Upper lobe of right lung (tissue), 1 donor: Measurements from ENCODE around the gene PKP4. TPM values are rescaled to one million over a fixed set of nuclear protein-coding genes. Genes with fewer than 3 reads are reported as not detected.

Experiments
- ATAC-seq: fragments of 200-7000 bp; cut with Tn5 transposase; one replicate; pipeline ENCODE4 v1.9.1; 2020; ENCODE audit warnings: mild to moderate bottlenecking, moderate library complexity
- DNase-seq: peaks from one replicate; pipeline ENCODE4 v3.0.0-alpha.2; 2020
- H3K27ac ChIP-seq: fragments of 200-600 bp; one replicate; pipeline ENCODE4 v1.8.0; 2022
- H3K27me3 ChIP-seq: fragments of 200-600 bp; one replicate; pipeline ENCODE4 v1.8.0; 2022; ENCODE audit warnings: mild to moderate bottlenecking
- H3K36me3 ChIP-seq: fragments of 200-600 bp; one replicate; pipeline ENCODE4 v1.8.0; 2022
- H3K4me1 ChIP-seq: fragments of 200-600 bp; one replicate; pipeline ENCODE4 v1.8.0; 2022
- H3K4me3 ChIP-seq: fragments of 200-600 bp; one replicate; pipeline ENCODE4 v1.8.0; 2022; ENCODE audit warnings: mild to moderate bottlenecking
- H3K9me3 ChIP-seq: fragments of 200-600 bp; one replicate; pipeline ENCODE4 v1.8.0; 2022
- intact Hi-C: fragments of 100-400 bp; cut with DNase I; formaldehyde crosslinking; loops from one replicate; pipeline ENCODE4 v1.11.0; 2022
- total RNA-seq: library from RNA; stranded (reverse); fragmentation: NEBNext Ultra II Directional; extraction: Animal tissue kit (Norgen Biotek cat#: 25700); gene quantifications from one replicate; pipeline ENCODE4 v1.2.1, GENCODE V29; 2021
- TF ChIP-seq, protein P1 (sequence below): fragments of 200-600 bp; IDR thresholded peaks from one replicate; pipeline ENCODE4 v1.8.0; 2022; ENCODE audit warnings: antibody characterized with exemption
- donor health status: DM: no; HTN: yes; CAD: no; lungs with severe emphysema.

Gene PKP4
- total RNA-seq, 1 donor from 2014 or later, result 74.7 TPM

DNA sequence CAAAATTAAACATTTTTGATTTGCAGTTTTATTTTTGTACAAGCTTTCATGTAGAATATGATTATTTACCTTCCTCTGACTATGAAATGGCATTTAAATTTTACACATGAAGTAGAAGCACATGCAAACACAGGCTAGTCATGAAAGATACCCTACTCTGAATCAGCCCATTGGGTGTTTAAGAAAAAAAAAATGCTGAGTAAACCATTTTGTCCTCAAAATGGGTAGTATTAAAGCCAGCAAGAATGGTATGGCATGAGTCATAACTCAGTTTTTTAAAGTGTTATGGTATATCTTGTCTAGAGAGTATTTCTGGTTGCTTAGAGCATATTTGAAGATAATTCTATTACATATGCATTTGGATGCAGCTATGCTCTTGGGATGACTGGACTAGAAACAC lies 55.0 kb downstream of the PKP4 start:
- ATAC-seq (no peak), DNase-seq (no peak)
- peaks cover 8% of the 10 kb centered on the region for H3K4me1 ChIP-seq
- H3K36me3 ChIP-seq, result no peaks in the 10 kb centered on the region
- H3K9me3 ChIP-seq, result no peaks in the 10 kb centered on the region
- TF ChIP-seq, protein P1, sequence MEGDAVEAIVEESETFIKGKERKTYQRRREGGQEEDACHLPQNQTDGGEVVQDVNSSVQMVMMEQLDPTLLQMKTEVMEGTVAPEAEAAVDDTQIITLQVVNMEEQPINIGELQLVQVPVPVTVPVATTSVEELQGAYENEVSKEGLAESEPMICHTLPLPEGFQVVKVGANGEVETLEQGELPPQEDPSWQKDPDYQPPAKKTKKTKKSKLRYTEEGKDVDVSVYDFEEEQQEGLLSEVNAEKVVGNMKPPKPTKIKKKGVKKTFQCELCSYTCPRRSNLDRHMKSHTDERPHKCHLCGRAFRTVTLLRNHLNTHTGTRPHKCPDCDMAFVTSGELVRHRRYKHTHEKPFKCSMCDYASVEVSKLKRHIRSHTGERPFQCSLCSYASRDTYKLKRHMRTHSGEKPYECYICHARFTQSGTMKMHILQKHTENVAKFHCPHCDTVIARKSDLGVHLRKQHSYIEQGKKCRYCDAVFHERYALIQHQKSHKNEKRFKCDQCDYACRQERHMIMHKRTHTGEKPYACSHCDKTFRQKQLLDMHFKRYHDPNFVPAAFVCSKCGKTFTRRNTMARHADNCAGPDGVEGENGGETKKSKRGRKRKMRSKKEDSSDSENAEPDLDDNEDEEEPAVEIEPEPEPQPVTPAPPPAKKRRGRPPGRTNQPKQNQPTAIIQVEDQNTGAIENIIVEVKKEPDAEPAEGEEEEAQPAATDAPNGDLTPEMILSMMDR, result no peak
- no peak overlapping the region for H3K4me3 ChIP-seq
- no peak overlapping the region for H3K27ac ChIP-seq
- intact Hi-C loops, result no loop called here
- H3K27me3 ChIP-seq, result no peaks in the 10 kb centered on the region

DNA sequence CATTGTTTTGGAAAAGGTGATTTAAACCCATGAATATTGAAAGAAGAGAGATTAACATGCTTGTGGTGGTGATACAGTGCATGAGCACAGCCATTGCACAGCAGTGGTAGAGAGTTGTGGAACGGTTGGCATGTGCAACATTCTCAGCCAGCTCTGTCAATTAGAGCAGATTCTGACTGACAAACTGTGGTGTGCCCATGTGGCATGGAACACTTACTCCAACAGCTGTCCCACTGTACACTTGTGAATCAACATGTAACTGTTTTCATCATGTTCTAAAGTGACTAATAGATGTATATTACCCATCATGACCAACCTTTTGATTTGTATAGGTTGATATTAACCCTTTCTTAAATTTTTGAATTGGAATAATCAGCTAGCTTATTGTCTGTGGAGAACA lies 55.6 kb downstream of the PKP4 start:
- H3K27me3 ChIP-seq, result no peaks in the 10 kb centered on the region
- H3K27ac ChIP-seq, result no peak overlapping the region
- intact Hi-C loops, result no loop called here
- H3K4me3 ChIP-seq, result no peak overlapping the region
- peaks cover 8% of the 10 kb centered on the region for H3K4me1 ChIP-seq
- H3K9me3 ChIP-seq, result no peaks in the 10 kb centered on the region
- H3K36me3 ChIP-seq, result no peaks in the 10 kb centered on the region
- TF ChIP-seq, protein P1, result no peak
- no peak for DNase-seq
- no peak for ATAC-seq

DNA sequence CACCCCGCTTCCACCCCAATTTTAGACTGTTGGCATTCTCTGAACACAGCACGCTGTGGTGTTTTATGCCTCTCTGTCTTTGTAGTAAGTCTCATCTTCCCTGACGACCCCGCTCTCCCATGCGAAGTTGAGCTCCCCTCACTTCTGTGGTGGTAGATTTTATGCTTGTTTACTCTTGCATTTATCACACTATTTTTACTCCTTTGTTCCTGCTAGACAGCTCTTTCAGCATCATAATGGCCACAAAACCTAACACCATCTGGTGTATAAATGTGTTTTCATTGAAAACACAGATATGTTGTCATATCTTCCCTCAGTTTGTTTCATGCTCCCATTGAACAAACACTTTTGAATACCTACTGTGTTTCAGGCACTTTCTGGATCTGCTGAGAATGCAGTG lies 57.1 kb downstream of the PKP4 start:
- Histone ChIP-seq H3K4me3 (no peak overlapping the region), H3K4me1 (peaks cover 8% of the 10 kb centered on the region), H3K27me3 (no peaks in the 10 kb centered on the region), H3K9me3 (no peaks in the 10 kb centered on the region), H3K36me3 (no peaks in the 10 kb centered on the region), H3K27ac (no peak overlapping the region)
- DNase-seq (no peak), ATAC-seq (no peak)
- TF ChIP-seq, protein P1, result no peak
- intact Hi-C loops, result no loop called here

DNA sequence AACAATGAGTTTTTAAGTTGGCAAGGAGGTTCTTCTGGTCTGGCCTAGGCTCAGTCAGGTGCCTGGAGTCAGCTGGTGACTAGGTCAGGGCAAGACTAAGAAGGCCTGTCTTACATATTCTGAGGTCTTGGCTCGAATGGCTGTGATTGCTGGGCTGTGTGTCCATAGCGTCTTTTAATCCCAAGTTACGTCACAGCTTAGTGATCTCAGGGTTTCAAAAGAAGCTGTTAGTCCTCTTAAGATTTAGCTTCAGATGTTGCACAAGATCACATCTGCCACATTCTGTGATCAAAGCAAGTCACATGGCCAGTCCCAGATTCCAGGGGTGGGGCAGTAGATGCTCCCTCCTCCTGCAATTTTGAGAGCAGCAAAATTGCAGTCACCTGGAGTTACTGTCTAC lies 61.3 kb downstream of the PKP4 start:
- Histone ChIP-seq H3K27me3 (no peaks in the 10 kb centered on the region), H3K36me3 (no peaks in the 10 kb centered on the region), H3K4me1 (no peaks in the 10 kb centered on the region), H3K27ac (no peak overlapping the region), H3K9me3 (no peaks in the 10 kb centered on the region), H3K4me3 (no peak overlapping the region)
- TF ChIP-seq, protein P1, result no peak
- DNase-seq, result no peak
- ATAC-seq, result peak; percentile 54
- intact Hi-C loops, result no loop called here

DNA sequence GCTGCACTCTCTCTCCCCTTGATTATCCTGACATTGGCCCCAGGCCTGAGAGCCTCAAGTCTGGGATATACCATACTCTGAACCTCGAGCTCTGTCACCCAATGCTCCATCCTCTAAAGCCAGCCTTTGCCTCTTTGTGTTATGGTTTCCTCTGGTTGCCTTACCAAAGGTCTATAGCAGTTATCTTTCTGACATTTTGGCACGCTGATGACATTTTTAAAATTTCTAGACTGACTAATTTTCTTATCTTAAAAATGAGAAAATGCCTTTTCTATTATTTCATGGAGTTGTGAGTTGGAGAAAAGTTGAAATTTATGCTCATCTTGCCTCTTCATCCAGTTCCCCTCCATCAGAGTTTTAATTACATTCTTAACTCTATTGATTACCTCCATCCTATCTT lies 62.7 kb downstream of the PKP4 start:
- no peaks in the 10 kb centered on the region for H3K36me3 ChIP-seq
- no peak overlapping the region for H3K27ac ChIP-seq
- H3K4me1 ChIP-seq, result no peaks in the 10 kb centered on the region
- intact Hi-C loops, result no loop called here
- H3K4me3 ChIP-seq, result no peak overlapping the region
- no peaks in the 10 kb centered on the region for H3K27me3 ChIP-seq
- no peak for ATAC-seq
- no peak for DNase-seq
- no peaks in the 10 kb centered on the region for H3K9me3 ChIP-seq
- TF ChIP-seq, protein P1, result no peak
